T-helper 2 cell treated with Interferon-gamma antibody and Interleukin-4, amounts not matched to agents 100 ng/mL and 5 ng/mL, for 36 hours (primary cell): Measurements from ENCODE around the gene TEN1. TPM values are rescaled to one million over a fixed set of nuclear protein-coding genes. Genes with fewer than 3 reads are reported as not detected.

Experiments used
- intact Hi-C: fragments of 100-400 bp; cut with micrococcal nuclease; formaldehyde crosslinking; loops from one replicate; pipeline ENCODE4 v1.15.1; 2023
- total RNA-seq: library from RNA; stranded (reverse); gene quantifications from 2 replicates; pipeline ENCODE4 v1.2.3, GENCODE V29; 2022

TEN1 gene
- total RNA-seq, 1 donor from 2014 or later, result 16.7 TPM

GRCh38 chr17:75976175-75976848 lies 2.7 kb upstream of the TEN1 start:
- intact Hi-C loops, result no loop called here

GRCh38 chr17:75979705-75980187 lies 706 bp downstream of the TEN1 start:
- intact Hi-C loops, result loop anchor here (1.0 kb wide), 3 partner anchors 38 to 93 kb away; partner anchors contain the start of genes FBF1 and SRP68

GRCh38 chr17:75980188-75981018 lies 1.4 kb downstream of the TEN1 start:
- intact Hi-C loops, result no loop called here

GRCh38 chr17:75981019-75981615 lies 2.1 kb downstream of the TEN1 start:
- intact Hi-C loops, result no loop called here

GRCh38 chr17:75983501-75984181 lies 4.6 kb downstream of the TEN1 start:
- intact Hi-C loops, result no loop called here

GRCh38 chr17:75985986-75986385 lies 6.9 kb downstream of the TEN1 start:
- intact Hi-C loops, result no loop called here

GRCh38 chr17:75987041-75987440 lies 8.0 kb downstream of the TEN1 start:
- intact Hi-C loops, result no loop called here

GRCh38 chr17:75991396-75991795 lies 12.4 kb downstream of the TEN1 start:
- intact Hi-C loops, result no loop called here

GRCh38 chr17:75994802-75995370 lies 15.8 kb downstream of the TEN1 start:
- intact Hi-C loops, result no loop called here

GRCh38 chr17:75995385-75995925 lies 16.4 kb downstream of the TEN1 start:
- intact Hi-C loops, result no loop called here

GRCh38 chr17:75996665-75997590 lies 17.9 kb downstream of the TEN1 start:
- intact Hi-C loops, result no loop called here

GRCh38 chr17:75998327-75998795 lies 19.3 kb downstream of the TEN1 start:
- intact Hi-C loops, result no loop called here

GRCh38 chr17:76000016-76000754 lies 21.1 kb downstream of the TEN1 start:
- intact Hi-C loops, result no loop called here

- intact Hi-C loops, result no loop called here
Measured at GRCh38 chr17:76000755-76001521, 21.9 kb downstream of the TEN1 start, which contains the start of gene CDK3. Gene CDK3 (plus strand): TSS chr17:76000855. CDS start chr17:76001426, 571 bp downstream.

GRCh38 chr17:76002100-76002499 lies 23.1 kb downstream of the TEN1 start:
- intact Hi-C loops, result no loop called here

- intact Hi-C loops, result no loop called here
Measured at GRCh38 chr17:76003915-76004314, 24.9 kb downstream of the TEN1 start.

GRCh38 chr17:76004750-76005262 lies 25.8 kb downstream of the TEN1 start:
- intact Hi-C loops, result loop anchor here (1.0 kb wide), 1 partner anchor 100 kb away; no protein-coding TSS in a partner anchor
